PFSK-1 (cell line): ENCODE data around the gene RNF151.

ENCODE experiments used
- FOXP2 ChIP-seq: optimal IDR thresholded peaks from 2 replicates; pipeline ENCODE3; 2011; ENCODE audit warnings: borderline replicate concordance, control low read depth, inconsistent platforms; ENCODE audit not compliant: insufficient read depth; ENCODE audit errors: extremely low read length, extremely low read depth
- POLR2AphosphoS5 ChIP-seq: IDR thresholded peaks from 2 replicates; pipeline ENCODE4 v1.6.1; 2012; ENCODE audit warnings: low read depth, mild to moderate bottlenecking, control low read depth, low read length, moderate library complexity
- REST ChIP-seq, 2 experiments: IDR thresholded peaks; 2 replicates each; pipeline versions ENCODE4 v1.6.1 to v1.8.0; 2011 to 2012; ENCODE audit warnings: low read depth in 2 of 2, low read length in 2 of 2, control low read depth in 1 of 2, inconsistent platforms in 1 of 2, mild to moderate bottlenecking in 1 of 2, moderate library complexity in 1 of 2; ENCODE audit not compliant: insufficient read depth in 1 of 2
- SIN3A ChIP-seq: IDR thresholded peaks from 2 replicates; pipeline ENCODE4 v1.6.1; 2012; ENCODE audit warnings: mild to moderate bottlenecking, low read length, moderate library complexity, borderline replicate concordance; ENCODE audit not compliant: insufficient read depth
- TAF1 ChIP-seq: IDR thresholded peaks from 2 replicates; pipeline ENCODE4 v1.6.1; 2012; ENCODE audit warnings: low read length, control low read depth, borderline replicate concordance; ENCODE audit not compliant: insufficient read depth

- TF ChIP-seq POLR2AphosphoS5 (no peak), REST (IDR thresholded peaks at IDR 0.05; ENCODE audit: insufficient read depth in 1 of 2, low read depth in 2 of 2, low read length in 2 of 2) (no peak), SIN3A (no peak), FOXP2 (no peak), TAF1 (no peak)
These were observed 33.5 kb upstream of the RNF151 start for GRCh38 chr16:1933097-1933661.
